Measurements from ENCODE around the gene CA14.

DNA sequence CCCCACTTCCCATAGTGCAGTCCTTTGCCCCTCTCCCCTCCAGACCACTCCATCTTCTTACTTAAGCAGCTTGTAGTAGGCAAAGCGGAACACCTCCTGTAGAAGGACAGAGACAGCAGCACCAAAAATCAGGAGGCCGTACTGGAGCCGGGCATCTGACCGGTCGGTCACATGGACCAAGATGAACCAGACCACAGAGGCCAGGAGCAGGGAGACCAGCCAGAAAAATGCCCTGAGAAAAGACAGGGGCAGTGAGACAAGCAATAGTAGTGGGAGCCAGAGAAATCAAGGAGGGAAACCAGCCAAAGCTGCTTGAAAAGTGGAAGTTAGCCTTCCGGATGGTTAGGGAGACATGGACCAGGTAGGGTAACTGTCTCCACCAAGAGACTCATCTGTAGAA, 10.3 kb downstream of the CA14 start:
- no peak for TF ChIP-seq POLR2AphosphoS5 (IDR thresholded peaks at IDR 0.05)
- TF ChIP-seq, protein P1, sequence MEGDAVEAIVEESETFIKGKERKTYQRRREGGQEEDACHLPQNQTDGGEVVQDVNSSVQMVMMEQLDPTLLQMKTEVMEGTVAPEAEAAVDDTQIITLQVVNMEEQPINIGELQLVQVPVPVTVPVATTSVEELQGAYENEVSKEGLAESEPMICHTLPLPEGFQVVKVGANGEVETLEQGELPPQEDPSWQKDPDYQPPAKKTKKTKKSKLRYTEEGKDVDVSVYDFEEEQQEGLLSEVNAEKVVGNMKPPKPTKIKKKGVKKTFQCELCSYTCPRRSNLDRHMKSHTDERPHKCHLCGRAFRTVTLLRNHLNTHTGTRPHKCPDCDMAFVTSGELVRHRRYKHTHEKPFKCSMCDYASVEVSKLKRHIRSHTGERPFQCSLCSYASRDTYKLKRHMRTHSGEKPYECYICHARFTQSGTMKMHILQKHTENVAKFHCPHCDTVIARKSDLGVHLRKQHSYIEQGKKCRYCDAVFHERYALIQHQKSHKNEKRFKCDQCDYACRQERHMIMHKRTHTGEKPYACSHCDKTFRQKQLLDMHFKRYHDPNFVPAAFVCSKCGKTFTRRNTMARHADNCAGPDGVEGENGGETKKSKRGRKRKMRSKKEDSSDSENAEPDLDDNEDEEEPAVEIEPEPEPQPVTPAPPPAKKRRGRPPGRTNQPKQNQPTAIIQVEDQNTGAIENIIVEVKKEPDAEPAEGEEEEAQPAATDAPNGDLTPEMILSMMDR (IDR thresholded peaks at IDR 0.05), result no peak
- TF ChIP-seq EP300 (IDR thresholded peaks at IDR 0.05), result no peak

All from upper lobe of left lung (tissue), 4 donors.